HuH-7.5 (cell line): ENCODE measurements around the gene RSBN1L.
A peak's percentile ranks its signal among the peaks of the same experiment; 100 is the strongest.

Source experiments
- DNase-seq: peaks from one replicate; pipeline ENCODE4 v3.0.0; 2011; ENCODE audit warnings: low spot score

RSBN1L gene

DNA sequence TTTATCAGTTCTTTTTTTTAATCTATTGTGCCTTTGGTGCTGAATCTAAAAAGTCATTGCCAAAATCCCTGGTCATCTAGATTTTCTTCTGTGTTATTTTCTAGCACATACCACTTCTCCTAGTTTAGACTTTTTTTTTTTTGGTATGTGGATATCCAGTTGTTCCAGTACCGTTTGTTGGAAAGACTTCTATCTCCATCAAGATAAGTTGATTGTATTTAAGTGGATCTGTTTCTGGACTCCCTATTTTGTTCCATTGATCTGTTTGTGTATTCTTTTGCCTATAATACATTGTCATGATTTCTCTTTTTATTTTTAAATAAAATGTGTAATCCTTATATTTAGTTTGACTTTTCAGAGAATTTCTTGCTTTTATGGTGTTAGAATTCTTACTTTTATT is 35.5 kb downstream of the RSBN1L start:
- no peak for DNase-seq

DNA sequence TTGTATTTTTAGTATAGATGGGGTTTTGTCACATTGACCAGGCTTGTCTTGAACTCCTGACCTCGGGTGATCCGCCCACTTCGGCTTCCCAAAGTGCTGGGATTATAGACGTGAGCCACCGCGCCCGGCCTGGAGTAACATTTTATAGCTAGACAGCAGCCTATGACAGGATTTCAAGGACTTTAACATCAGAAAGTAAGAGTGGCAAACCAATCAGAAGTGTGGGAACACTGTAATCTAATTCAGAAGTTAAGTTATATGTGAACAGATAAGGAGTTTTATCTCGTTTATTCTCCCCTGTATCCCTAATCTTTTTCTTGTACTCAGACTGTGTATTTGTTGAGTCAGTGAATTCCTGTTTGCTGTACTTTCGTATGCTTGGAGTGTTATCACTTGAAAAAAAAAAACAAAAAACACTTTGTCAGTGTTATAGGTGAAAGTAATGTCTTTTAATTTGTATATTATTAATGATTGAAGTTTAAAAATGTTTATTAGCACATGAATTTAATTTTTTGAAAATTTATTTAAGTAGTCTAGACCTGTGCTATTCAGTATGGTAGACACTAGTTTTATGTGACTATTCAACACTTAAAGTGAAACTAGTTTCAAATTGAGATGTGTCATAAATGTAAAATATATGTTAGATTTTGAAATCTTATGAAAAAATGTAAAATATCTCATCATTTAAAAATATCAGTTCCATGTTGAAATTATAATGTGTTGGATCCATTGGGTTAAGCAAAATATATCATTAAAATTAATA is 38.6 kb downstream of the RSBN1L start:
- DNase-seq, result no peak

DNA sequence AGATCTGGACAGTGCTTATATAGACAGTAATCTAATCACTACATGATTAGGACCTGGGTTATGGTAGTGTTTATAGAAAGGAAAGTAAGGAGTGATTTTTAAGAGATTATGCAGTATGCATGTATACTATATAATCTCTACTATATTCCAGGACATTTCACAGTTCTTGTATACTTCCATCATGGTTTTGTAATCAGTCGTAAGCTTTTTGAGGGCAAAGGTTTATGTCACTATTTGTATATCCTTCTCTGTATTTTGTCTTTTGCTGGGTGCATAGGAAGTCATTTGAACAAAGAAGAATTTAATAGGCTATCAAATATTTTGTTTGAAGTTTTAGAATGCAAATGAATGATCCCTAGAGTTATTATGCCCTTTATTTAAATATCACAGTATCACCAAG is 39.2 kb downstream of the RSBN1L start:
- no peak for DNase-seq

DNA sequence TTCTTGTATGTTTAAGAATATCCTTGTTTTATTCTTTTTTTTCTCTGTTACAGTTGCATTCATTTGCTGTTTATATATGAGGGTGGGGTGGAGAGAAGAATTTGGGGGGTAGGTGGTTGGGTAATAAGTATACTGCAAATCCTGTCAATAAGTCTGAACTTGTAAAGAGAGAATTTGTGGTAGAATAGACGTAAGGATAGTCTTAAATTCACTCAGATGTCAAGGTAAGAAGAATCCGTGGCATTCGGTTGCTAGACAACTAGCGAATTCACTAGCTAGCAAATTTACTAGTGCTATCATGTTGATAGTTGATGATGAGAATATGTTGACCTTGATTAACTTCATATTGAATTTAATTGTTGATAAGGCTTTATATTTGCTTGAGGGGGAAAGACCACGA is 40.7 kb downstream of the RSBN1L start:
- DNase-seq, result no peak

DNA sequence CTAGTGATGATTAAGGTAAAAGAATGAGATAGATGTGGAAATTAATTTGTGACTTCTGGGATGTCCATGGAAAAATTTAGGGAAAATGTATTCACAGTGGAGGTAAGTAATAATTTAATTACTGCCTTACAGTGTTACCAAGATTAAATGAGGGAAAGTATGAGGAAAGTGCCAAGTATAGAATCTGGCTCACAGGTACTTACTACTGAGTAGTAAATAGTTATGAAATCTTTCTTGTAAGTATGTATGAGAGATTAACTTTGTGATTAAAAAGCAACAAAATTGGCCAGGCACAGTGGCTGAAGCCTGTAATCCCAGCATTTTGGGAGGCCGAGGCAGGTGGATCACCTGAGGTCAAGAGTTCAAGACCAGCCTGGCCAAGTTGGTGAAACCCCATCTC is 42.1 kb downstream of the RSBN1L start:
- DNase-seq, result no peak

DNA sequence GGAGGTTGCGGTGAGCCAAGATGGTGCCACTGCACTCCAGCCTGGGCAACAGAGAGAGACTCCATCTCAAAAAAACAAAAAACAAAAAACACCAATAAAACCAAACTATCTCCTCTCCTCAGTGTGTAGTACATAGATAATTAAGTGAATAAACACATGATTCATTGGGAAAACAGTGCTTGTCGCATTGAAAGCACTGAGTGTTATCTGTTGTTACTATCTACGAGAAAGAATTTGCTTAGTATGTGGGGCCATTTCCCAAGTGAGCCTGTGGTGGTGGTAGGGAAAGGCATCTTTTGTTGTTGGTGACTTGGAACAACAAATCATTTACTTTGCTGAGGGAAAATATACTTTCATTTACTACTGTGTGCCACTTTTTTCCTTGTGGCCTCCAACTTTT is 42.6 kb downstream of the RSBN1L start:
- peak; percentile 6 for DNase-seq

DNA sequence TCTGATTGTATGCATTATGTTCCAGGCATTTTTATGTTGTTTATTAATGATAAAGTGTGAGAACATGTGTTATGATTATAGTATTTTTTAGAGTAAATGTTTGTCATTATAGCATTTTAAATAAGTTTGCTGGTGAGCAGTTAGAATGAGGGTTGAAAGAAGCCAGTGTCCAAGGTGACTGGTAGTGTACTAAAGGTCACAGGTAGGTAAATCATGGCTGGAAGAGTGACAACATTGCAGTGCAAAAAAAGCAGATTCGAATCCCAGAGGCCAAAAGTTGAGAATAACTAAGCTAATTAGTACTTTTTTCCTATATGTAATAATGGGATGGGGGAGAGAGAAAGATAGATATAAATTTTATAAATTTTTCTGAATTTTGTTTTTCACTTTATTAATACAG is 44.0 kb downstream of the RSBN1L start:
- no peak for DNase-seq

DNA sequence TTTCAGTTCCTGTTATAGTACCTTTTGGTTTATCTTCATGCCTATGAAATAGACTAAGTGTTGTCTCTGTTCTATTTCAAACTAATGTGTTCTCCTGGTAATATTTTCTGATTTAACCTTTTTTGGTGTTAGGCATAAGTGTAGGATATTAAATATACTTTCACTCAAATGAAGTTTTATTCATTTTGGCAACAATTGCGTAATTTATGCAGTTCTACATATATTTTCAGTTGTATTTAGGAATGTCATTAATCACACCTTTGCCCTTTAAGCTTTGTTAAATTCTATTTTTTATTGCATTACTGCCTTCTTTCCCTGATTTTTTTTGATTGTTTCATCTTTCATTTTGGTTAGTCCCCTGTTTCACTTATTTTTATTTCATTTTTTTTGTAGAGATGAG is 47.3 kb downstream of the RSBN1L start:
- DNase-seq, result no peak

DNA sequence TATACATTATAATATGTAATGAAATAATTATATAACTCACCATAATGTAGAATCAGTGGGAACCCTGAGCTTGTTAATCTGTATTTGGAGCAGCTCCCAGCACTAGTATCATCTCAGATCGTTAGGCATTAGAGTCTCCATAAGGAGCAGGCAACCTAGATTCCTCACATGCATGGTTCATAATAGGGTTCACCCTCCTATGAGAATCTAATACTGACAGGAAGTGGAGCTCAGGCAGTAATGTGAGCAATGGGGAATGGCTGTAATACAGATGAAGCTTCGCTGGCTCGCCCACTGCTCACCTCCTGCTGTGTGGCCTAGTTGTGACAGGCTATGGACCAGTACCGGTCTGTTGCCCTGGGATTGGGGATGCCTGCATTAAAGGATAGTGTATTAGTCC is 49.5 kb downstream of the RSBN1L start:
- no peak for DNase-seq

DNA sequence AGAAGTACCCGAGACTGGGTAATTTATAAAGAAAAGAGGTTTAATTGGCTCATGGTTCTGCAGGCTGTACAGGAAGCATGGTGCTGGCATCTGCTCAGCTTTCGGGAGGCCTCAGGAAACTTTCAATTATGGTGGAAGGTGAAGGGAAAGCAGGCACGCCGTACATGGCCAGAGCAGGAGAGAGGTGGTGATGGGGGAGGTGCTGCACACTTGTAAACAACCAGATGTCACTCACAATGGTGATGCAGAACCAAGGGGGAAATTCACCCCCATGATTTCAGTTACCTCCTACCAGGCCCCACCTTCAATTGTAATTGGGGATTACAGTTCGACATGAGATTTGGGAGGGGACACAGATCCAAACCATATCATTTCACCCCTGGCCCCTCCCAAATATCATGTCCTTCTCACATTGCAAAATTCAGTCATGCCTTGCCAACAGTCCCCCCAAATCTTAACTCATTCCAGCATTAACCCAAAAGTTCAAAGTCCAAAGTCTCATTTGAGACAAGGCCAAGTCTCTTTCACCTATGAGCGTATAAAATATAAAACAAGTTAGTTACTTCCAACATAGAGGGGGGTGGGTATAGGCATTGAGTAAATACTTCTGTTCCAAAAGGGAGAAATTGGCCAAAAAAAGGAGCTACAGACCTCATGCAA is 50.0 kb downstream of the RSBN1L start:
- DNase-seq, result no peak

DNA sequence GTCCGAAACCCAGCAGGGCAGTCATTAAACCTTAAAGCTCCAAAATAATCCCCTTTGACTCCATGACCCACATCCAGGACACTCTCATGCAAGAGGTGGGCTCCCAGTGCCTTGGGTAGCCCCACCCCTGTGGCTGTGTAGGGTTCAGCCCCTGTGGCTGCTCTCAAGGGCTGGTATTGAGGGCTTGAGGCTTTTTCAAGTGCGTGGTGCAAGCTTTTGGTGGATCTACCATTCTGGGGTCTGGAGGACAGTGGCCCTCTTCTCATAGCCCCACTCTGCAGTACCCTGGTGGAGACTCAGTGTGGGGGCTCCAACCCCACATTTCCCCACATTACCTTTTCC is 50.5 kb downstream of the RSBN1L start:
- no peak for DNase-seq

DNA sequence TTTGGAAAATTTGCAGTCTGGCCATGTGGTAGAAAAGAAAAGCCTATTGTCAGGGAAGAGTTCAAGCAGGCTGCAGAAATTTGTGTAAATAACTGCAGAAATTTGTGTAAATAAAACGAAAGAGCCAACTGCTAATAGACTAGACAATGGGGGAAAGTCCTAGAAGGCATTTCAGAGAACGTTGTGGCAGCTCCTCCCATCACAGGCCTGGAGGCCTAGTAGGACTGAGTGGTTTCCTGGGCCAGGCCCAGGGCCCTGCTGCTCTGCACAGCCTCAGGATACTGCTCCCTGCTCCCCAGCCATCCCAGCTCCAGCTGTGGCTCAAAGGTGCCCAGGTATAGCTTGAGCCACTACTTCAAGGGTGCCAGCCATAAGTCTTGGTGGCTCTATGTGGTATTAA is 50.9 kb downstream of the RSBN1L start:
- DNase-seq, result no peak

DNA sequence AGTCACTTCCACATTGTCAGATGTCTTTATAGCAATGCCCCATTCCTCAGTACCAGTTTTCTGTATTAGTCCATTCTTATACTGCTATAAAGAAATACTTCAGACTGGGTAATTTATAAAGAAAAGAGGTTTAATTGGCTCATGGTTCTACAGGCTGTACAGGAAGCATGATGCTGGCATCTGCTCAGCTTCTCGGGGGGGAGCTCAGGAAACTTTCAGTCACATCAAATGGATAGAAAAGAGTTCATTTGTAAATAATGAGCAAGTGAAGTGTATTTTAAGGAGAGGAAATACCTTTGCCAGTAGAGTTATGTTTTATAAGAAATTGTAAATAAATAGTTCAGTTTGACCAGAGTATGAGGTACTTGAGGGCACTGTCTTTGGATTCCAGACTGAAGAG is 51.5 kb downstream of the RSBN1L start:
- no peak for DNase-seq

DNA sequence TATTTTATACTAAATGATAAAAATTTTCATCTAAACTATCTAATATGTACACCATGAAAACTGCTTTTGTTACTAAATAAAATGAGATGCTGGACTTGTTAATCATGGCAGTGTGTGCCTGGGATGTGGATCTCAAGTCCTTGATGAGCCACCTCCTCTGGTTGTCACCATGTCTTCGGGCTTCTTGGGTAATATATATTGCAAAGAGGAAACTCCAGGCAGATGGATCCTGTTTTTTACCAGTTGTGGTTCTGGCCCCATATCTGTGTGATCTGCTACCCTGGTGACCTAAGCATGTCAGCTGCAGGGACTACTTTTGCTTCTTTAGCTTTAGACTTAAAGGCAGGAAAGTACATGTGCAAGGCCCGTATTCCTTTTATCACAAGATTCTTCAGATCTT is 55.8 kb downstream of the RSBN1L start:
- no peak for DNase-seq

DNA sequence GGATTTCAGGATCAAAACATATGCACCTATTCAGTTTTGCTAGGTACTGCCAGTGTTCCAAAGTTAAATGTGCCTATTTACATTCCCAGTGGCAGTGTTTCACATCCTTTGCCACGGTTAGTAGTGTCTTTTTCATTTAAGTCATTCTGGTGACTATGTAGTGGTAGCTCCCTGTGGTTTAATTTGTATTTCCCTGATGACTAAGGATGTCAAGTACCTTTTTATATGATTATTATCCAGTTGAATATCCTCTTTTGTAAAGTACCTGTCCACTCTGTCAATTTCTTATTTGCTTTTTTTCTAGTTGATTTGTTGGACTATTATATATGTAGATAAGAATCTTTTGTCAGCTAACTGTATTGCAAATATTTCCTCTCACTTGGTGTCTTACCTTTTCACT is 56.9 kb downstream of the RSBN1L start:
- no peak for DNase-seq

DNA sequence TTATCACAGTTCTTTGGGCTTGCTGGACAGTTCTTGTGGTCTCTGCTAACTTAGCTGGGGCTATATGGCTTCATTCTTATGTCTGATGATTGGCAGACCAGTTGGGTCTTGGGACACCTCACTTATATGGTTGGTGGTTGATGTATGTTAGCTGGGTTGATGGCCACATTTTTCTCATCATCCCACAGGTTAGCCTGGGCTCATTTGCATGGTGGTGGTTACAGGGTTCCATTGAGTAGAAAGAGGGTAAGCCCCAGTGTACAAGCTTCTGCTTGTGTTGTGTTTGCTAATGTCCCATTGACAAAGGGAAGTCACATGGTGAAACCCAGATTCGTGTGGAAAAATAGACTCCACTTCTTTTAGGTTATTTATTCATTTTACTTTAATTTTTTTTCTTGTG is 61.3 kb downstream of the RSBN1L start:
- no peak for DNase-seq

DNA sequence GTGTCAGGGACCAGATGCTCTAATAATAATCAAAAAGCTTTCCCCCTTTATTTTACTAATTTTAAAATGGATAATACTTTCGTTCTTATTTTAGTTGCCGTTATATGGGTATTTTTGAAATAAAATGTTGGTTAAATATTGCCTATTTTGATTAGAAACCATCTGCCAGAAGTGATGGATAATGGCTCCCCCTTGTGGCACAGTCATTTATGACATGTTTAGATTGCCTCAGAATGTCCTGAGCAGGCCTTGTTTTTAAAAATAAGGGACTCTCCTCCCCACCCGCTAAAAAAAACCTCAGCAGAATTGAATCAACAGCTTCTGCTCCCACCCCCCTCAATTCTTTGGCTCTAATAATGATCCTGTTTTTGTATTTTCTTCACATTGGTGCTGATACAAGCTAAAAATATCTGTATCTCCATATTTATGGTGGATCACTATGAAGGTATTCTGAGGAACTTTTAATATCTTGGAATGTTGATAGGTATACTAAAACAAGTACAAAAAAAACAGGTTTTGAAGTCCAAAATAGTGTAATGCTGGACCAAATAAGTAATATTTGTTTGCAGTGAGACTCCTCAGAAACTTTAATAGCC is 63.1 kb downstream of the RSBN1L start:
- DNase-seq, result no peak

DNA sequence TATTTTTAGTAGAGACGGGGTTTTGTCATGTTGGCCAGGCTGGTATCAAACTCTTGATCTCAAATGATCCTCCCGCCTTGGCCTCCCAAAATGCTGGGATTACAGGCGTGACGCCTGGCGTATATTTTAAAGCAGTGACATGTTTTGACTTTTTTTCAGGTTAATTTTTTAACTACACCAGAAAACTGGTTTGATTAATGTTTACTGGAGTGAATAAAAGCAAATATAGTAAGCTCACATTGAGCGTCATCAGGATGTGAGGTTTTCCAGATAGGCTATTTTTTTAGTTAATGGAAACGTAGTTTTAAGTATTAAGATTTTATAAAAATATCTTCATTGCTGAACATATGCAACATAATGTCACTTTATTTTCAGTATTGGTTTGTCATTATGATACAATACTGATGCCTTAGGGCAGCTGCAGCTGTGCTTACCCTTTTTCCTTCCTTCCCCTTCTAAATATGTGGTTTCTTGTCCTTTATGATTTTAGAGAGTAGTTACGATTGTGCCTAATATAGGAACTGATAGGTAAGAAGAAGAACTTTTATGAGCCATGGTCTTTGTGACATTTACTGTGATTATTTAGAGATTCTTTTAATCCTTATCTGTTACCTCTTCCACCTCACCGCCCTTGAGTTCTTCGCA is 64.7 kb downstream of the RSBN1L start:
- DNase-seq, result no peak

DNA sequence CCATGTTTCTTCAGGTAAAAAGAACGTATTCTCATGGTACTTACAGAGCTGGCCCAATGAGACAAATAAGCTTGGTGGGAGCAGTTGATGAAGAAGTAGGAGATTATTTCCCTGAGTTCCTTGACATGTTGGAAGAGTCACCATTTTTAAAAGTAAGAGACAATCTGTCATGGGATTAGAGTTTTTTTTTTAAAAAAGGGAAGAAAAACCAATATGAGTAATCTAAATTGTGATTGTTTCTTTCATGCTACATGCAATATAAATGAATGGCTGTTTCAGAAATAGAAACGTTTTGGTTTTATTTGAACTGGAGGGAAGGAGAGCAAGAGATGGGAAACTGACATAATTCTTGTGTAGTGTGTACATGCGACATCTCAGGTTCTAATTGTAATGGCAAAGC is 69.2 kb downstream of the RSBN1L start:
- DNase-seq, result no peak

DNA sequence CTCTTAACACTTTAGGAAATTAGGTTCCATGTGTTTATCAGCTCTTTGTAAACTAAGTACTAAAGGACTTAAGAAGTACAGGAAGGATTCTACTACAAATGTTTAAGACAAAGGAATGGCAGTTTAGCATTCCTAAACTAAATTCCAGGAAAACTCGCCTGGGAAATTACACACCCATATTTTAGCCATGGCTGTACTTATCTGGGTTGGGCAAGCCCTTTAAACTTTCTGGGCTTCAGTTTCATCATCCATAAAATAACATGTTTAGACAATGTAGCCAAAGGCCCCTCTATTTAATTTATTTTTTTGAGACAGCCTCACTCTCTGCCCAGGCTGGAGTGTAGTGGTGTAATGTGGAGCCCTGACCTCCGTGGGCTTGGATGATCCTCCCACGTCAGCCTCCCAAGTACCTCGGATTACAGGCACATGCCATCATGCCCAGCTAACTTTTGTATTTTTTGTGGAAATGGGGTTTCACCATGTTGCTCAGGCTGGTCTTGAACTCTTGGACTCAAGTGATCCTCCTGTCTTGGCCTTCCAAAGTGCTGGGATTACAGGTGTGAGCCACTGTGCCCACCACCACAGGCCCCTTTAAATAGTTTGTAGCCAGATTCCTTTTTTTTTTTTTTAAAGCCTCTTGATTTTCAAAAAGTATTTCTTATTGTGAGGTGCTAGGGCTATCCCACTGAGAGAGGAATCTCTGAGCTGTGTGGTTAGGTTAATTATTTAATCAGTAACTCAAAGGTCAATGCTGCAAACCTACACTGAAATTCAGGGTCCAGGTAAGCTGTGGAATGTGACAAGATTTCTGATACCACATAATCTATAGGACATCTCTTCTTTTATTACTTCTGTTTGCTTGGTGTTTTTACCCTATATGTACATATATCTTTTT is 69.9 kb downstream of the RSBN1L start:
- DNase-seq, result no peak

DNA sequence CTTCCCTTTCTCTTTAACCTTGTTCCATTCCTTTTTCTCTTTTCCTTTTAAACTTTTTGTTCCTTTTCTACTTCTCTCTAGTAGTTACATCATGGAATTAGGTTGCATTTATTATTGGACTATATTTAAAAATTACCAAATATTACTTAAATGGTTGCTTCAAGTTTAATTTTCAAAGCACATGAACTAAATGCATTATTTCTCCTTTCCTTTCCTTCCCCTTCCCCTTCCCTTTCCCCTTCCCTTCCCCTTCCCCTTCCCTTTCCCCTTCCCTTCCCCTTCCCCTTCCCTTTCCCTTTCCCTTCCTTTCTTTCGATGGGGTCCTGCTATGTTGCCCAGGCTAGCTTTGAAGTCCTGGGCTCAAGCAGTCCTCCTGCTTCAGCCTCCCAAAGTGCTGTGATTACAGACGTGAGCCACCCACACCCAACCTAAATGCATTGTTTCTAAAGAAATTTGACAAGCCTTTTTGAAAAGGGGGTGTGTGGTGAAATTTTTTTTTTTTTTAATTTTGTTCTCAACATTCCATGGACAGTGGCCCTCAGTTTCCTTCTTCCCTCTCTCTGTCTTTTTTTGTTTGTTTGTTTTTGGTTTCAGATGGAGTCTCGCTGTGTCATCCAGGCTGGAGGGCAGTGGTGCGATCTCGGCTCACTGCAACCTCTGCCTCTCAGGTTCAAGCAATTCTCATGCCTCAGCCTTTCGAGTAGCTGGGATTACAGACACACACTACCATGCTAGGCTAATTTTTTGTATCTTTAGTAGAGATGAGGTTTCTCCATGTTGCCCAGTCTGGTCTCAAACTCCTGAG is 70.7 kb downstream of the RSBN1L start:
- no peak for DNase-seq
